Small intestine (tissue), 7 donors: Measurements from ENCODE around the gene DGKD. TPM values are rescaled to one million over a fixed set of nuclear protein-coding genes. Genes with fewer than 3 reads are reported as not detected.

Source experiments
- DNase-seq, 2 donors: peaks; one replicate each; pipeline versions ENCODE4 v3.0.0 to v3.0.0-alpha.2; 2013
- FAIRE-seq: peaks from 2 replicates; lab custom pipeline; 2012; peaks lifted over from hg19 to GRCh38; lab: Jason Lieb, UNC
- H3K27ac ChIP-seq, 3 donors: one replicate each; pipeline ENCODE4 v1.5.1; 2013; ENCODE audit warnings: low read length in 2 of 3, mild to moderate bottlenecking in 2 of 3, control low read depth in 1 of 3, inconsistent platforms in 1 of 3, low read depth in 1 of 3, moderate library complexity in 1 of 3
- H3K27me3 ChIP-seq, 3 donors: one replicate each; pipeline ENCODE4 v1.6.1; 2013; ENCODE audit warnings: low read length in 3 of 3, inconsistent platforms in 1 of 3; ENCODE audit not compliant: control insufficient read depth in 3 of 3, insufficient read depth in 3 of 3
- H3K36me3 ChIP-seq, 3 donors: one replicate each; pipeline ENCODE4 v1.6.1; 2013; ENCODE audit warnings: low read length in 3 of 3, inconsistent platforms in 1 of 3, low read depth in 1 of 3, mild to moderate bottlenecking in 1 of 3, moderate library complexity in 1 of 3; ENCODE audit not compliant: control insufficient read depth in 3 of 3, insufficient read depth in 2 of 3
- H3K4me1 ChIP-seq, 3 donors: one replicate each; pipeline ENCODE4 v1.6.1; 2013; ENCODE audit warnings: low read length in 2 of 3, inconsistent platforms in 1 of 3, low read depth in 1 of 3, mild to moderate bottlenecking in 1 of 3, moderate library complexity in 1 of 3; ENCODE audit not compliant: control insufficient read depth in 3 of 3, insufficient read depth in 2 of 3
- H3K4me3 ChIP-seq, 3 donors: one replicate each; pipeline ENCODE4 v1.5.1; 2013; ENCODE audit warnings: low read length in 3 of 3, control low read depth in 1 of 3, inconsistent platforms in 1 of 3, low read depth in 1 of 3, mild to moderate bottlenecking in 1 of 3, moderate library complexity in 1 of 3
- H3K9me3 ChIP-seq, 2 donors: one replicate each; pipeline ENCODE4 v1.6.1; 2013; ENCODE audit warnings: low read depth in 1 of 2, low read length in 1 of 2; ENCODE audit not compliant: control insufficient read depth in 2 of 2, insufficient read depth in 1 of 2
- WGBS, 3 donors: extraction: QIAGEN DNeasy Blood & Tissue Kit; methylation state at CpG; one replicate each; pipeline ENCODE4 v1.1.7; 2013; 5-methylcytosine and 5-hydroxymethylcytosine counted together
- polyA plus RNA-seq, 4 donors: library from polyadenylated mRNA; stranded (reverse) in 3 of 4; unstranded in 1 of 4; fragments of 200-250 nt in 3 of 4; fragments of 120-200 nt in 1 of 4; gene quantifications; one replicate each; pipeline versions ENCODE4 v1.2.1 to v1.2.3, GENCODE V29; 2013
- donor health status: healthy with polysubstance abuse.
- donor health status: control.
- donor health status: control.
- donor health status: Bipolar disorder and iron deficiency.
- donor health status: healthy.

The DGKD gene
- polyA plus RNA-seq, 4 donors = 17.7 to 54.3 (median 37.0) TPM

DNA sequence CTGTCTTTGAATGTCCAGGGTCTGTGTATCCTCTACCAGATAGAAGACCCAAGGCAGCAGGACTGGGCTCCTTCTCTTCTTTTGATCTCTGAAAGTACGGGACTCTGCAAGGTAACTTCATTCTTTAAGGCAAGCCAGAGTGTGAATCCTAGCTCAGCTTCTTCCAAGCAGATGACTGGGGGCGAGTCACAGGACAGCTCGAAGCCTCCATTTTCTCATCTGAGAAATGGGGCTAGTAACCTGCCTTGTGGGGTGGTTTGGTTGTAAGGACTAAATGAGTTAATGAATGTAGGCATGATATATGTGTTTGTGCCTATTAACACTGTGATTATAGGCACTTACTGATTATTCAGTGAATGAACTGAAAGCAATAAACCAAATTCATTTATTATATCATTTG lies 46.7 kb downstream of the DGKD start:
- H3K4me1 ChIP-seq = peaks cover 0 to 9% (median 0%) of the 10 kb centered on the region in 3 donors
- no peaks in the 10 kb centered on the region for H3K27me3 ChIP-seq
- FAIRE-seq (no peak), DNase-seq (no peak)
- no peak overlapping the region for H3K4me3 ChIP-seq
- H3K9me3 ChIP-seq = no peaks in the 10 kb centered on the region
- H3K27ac ChIP-seq = no peak overlapping the region
- peaks cover 0 to 31% (median 0%) of the 10 kb centered on the region in 3 donors for H3K36me3 ChIP-seq
- WGBS, 3 donors = 92 to 97% (median 94%) methylated on average over 3 of the region's 3 CpGs

- no peak overlapping the region for H3K4me3 ChIP-seq
- H3K27ac ChIP-seq = peak overlapping the region in 2 of 3 donors; percentile 11 to 58
- no peaks in the 10 kb centered on the region for H3K27me3 ChIP-seq
- WGBS, 3 donors = 41 to 76% (median 41%) methylated on average over 5 of the region's 5 CpGs
- H3K36me3 ChIP-seq = peaks cover 0 to 25% (median 0%) of the 10 kb centered on the region in 3 donors
- DNase-seq (no peak), FAIRE-seq (no peak)
- H3K4me1 ChIP-seq = peaks cover 0 to 9% (median 0%) of the 10 kb centered on the region in 3 donors
- H3K9me3 ChIP-seq = no peaks in the 10 kb centered on the region
Observed at GRCh38 chr2:233402346-233402745, 48.1 kb downstream of the DGKD start.

DNA sequence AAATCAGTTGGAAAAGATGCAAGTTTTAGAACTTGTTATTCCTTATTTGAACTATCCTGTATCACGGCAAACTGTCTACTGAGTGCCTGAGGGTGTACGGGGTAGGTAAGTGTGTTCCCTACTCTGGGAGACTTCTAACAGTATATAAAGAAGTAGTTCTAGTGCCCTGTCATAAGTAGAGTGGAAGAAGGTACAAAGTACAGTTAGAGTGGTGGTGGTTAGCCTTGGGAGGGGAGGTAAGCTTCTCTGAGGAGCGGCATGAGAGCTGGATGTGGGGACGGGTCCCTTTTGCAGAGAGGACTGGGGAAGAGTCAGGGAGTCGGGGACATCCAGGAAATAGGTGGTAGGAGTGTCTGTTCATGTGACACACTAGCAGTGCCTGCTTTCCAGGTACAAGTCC lies 48.5 kb downstream of the DGKD start:
- no peaks in the 10 kb centered on the region for H3K27me3 ChIP-seq
- peaks cover 0 to 9% (median 0%) of the 10 kb centered on the region in 3 donors for H3K4me1 ChIP-seq
- H3K27ac ChIP-seq = peak overlapping the region in 2 of 3 donors; percentile 21 to 58
- DNase-seq (peak; percentile 66 to 75), FAIRE-seq (no peak)
- H3K36me3 ChIP-seq = peaks cover 0 to 22% (median 0%) of the 10 kb centered on the region in 3 donors
- WGBS, 3 donors = 31 to 65% (median 45%) methylated on average over 5 of the region's 5 CpGs
- H3K9me3 ChIP-seq = no peaks in the 10 kb centered on the region
- H3K4me3 ChIP-seq = no peak overlapping the region

DNA sequence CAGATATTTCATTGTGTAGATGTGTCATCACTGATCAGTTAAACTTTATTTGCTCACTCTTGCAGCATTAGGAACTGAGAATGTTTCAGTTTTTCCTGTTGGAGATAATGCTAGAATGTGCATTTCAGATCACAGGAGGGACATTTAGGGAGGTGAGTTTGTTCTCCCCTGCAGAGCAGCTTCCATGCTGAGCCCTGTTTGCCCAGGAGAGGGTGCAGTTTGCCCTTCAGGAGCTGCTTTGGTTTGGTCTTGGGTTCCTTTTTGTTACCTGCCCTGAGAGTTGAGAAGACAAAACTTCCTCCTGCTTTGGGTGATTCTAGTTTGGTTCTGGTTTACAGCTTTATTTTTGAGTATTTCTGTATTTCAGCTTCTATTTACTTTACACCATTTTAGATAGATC lies 49.9 kb downstream of the DGKD start:
- Histone ChIP-seq H3K4me3 (no peak overlapping the region), H3K27ac (no peak overlapping the region), H3K27me3 (no peaks in the 10 kb centered on the region), H3K4me1 (peaks cover 0 to 18% (median 4%) of the 10 kb centered on the region in 3 donors), H3K9me3 (no peaks in the 10 kb centered on the region), H3K36me3 (peaks cover 0 to 23% (median 0%) of the 10 kb centered on the region in 3 donors)
- DNase-seq (peak; percentile 46 to 75), FAIRE-seq (no peak)

DNA sequence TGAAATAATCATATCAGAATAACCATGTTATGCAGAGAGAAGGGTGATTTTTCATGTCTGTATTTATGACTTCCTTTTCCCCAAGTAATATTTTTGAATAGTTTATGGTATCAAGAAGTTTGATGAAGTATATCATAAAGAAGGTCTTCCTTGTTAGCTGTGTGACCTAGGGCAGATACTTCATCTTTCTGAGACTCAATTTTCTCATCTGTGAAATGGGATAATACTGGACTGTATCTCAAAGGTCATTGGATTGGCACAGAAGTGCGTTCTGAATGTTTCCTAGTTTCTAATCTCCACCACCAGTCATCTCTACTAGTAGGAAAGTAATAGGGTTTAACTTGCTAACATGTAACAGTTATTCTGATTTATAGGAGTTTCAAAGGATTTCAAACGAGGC lies 52.6 kb downstream of the DGKD start:
- 72 to 78% (median 75%) methylated on average over 2 of the region's 2 CpGs for WGBS, 3 donors
- Histone ChIP-seq H3K9me3 (no peaks in the 10 kb centered on the region), H3K27me3 (no peaks in the 10 kb centered on the region), H3K4me1 (peaks cover 6 to 26% (median 7%) of the 10 kb centered on the region in 3 donors), H3K36me3 (peaks cover 0 to 8% (median 0%) of the 10 kb centered on the region in 3 donors), H3K4me3 (no peak overlapping the region), H3K27ac (no peak overlapping the region)
- DNase-seq (no peak), FAIRE-seq (no peak)

DNA sequence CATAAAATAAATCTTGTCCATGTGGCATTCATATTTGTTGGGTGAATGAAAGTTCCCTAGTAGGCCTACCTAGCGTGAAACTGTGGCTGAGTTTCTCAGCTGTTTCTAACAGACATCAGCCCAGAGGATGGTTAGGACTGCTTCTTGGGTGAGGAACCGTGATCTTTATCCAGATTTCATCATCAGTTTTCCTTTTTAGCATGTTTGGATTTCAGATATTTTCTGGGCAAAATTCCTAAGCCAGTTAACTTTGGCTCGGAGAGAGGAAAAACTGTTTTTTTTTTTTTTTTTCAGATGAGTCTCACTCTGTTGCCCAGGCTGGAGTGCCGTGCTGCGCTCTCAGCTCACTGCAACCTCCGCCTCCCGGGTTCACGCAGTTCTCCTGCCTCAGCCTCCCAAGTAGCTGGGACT lies 53.5 kb downstream of the DGKD start:
- Histone ChIP-seq H3K4me1 (peaks cover 6 to 17% (median 7%) of the 10 kb centered on the region in 3 donors), H3K27me3 (no peaks in the 10 kb centered on the region), H3K9me3 (no peaks in the 10 kb centered on the region), H3K36me3 (peaks cover 0 to 7% (median 0%) of the 10 kb centered on the region in 3 donors), H3K4me3 (no peak overlapping the region), H3K27ac (no peak overlapping the region)
- FAIRE-seq = no peak
- 77 to 92% (median 88%) methylated on average over 8 of the region's 8 CpGs for WGBS, 3 donors
- DNase-seq = no peak

- Histone ChIP-seq H3K9me3 (no peaks in the 10 kb centered on the region), H3K36me3 (peaks cover 0 to 7% (median 0%) of the 10 kb centered on the region in 3 donors), H3K4me3 (no peak overlapping the region), H3K27me3 (no peaks in the 10 kb centered on the region), H3K27ac (peak overlapping the region in 2 of 3 donors; percentile 80 to 81), H3K4me1 (peaks cover 6 to 17% (median 11%) of the 10 kb centered on the region in 3 donors)
- peak; percentile 29 to 60 for DNase-seq
- no peak for FAIRE-seq
- WGBS, 3 donors = 27 to 47% (median 41%) methylated on average over 9 of the region's 9 CpGs
Observed at GRCh38 chr2:233408366-233409285, 54.3 kb downstream of the DGKD start.

DNA sequence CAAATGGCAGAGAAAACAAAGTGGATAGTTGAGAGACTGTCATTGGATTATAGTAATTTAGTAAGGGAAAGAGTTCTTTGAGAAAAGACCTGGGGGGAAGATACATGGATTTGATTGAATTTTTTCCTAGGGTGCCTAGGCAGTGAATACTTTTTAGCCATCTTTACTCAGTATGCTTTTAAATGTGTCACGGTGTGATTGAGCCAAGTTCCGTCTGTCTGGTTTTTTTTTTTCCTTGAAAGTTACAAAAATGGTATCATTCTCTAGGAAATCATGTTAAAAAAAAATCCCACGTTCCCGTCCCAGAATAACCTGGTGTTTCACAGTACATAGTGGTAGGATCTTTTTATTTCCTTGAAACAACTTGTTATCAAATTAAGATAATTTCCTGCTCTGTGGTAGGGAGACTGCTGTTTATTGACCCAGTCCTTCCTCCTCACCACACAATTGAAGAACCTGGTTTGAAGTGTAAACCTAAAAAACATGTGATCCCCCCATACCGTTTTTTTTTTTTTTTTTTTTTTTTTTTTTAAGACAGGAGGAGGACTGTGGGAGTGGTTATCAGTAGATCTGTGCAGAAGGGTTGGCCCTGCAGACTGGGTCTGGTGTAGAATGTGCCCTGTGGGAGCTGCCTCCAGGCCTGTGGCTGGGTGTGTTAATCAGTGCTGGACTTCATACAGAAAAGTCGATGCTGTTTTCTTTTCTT lies 55.1 kb downstream of the DGKD start:
- Histone ChIP-seq H3K27ac (peak overlapping the region; percentile 57 to 96 (median 81)), H3K4me3 (no peak overlapping the region), H3K4me1 (peaks cover 12 to 17% (median 17%) of the 10 kb centered on the region in 3 donors), H3K27me3 (no peaks in the 10 kb centered on the region), H3K9me3 (no peaks in the 10 kb centered on the region), H3K36me3 (peaks cover 0 to 11% (median 0%) of the 10 kb centered on the region in 3 donors)
- 4 to 20% (median 9%) methylated on average over 6 of the region's 6 CpGs for WGBS, 3 donors
- FAIRE-seq (peak; percentile 36), DNase-seq (peak; percentile 57 to 84)
